NCI-H2227 treated with DMSO at 0.1 percent for 48 hours (cell line): ENCODE data around the gene CLCN2.

ENCODE experiments used
- DNase-seq: peaks from one replicate; lab custom pipeline; 2025; lab: John Stamatoyannopoulos, UW

The CLCN2 gene

GRCh38 chr3:184380627-184381260 lies 19.3 kb upstream of the CLCN2 start:
- DNase-seq: no peak

DNA sequence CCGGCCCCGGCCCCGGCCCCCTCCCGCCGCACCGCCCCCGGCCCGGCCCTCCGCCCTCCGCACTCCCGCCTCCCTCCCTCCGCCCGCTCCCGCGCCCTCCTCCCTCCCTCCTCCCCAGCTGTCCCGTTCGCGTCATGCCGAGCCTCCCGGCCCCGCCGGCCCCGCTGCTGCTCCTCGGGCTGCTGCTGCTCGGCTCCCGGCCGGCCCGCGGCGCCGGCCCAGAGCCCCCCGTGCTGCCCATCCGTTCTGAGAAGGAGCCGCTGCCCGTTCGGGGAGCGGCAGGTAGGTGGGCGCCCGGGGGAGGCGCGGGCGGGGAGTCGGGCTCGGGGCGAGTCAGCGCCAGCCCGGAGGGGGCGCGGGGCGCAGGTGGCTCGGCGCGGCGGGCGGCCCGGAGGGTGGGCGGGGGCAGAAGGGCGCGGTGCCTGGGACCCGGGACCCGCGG lies 18.8 kb upstream of the CLCN2 start:
- no peak for DNase-seq

GRCh38 chr3:184379358-184380184 lies 18.2 kb upstream of the CLCN2 start, which contains the start of gene CHRD:
CHRD (plus strand) TSS chr3:184380054; CDS start chr3:184380319, 265 bp downstream.
- DNase-seq: no peak

DNA sequence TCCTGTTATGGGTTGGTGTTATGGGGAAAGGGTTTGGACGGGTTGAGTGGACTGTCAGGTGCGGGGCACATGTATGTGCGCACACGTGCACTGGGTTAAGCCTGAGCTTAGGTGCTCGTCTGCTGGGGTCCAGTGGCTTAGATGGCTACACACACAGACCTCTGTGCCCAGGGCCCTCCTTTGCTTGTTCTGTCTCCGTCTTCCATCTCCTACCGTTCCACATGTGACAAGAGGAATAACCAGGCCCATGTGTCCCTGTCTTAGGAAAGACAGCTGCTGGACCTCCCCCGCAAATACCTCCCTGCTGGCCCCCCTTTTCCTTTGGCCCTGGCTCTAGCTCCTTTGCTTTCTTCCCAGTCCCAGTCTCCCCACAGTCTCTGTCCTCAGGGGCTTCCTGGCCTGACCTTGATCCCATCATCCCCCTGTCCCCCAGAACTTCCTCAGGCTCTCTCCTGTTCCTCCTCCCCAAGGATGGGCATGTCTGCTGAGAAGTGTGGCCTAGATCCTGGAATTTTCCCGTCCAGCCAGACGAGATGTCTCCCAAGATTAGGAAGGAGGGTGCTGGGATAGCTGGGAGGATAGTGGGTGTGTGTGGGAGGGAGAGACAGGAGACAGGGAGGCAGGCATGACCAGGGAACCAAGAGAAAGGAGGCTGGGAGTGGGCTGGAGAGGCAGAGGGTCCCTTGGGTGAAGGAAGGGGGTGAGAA lies 17.4 kb upstream of the CLCN2 start:
- no peak for DNase-seq

- DNase-seq: no peak
Observed at GRCh38 chr3:184377882-184378445, 16.6 kb upstream of the CLCN2 start, which contains the start of gene THPO. THPO (minus strand) TSS chr3:184378207; CDS start chr3:184376259, 1,948 bp downstream.

GRCh38 chr3:184377374-184377773 lies 16.0 kb upstream of the CLCN2 start:
- no peak for DNase-seq

DNA sequence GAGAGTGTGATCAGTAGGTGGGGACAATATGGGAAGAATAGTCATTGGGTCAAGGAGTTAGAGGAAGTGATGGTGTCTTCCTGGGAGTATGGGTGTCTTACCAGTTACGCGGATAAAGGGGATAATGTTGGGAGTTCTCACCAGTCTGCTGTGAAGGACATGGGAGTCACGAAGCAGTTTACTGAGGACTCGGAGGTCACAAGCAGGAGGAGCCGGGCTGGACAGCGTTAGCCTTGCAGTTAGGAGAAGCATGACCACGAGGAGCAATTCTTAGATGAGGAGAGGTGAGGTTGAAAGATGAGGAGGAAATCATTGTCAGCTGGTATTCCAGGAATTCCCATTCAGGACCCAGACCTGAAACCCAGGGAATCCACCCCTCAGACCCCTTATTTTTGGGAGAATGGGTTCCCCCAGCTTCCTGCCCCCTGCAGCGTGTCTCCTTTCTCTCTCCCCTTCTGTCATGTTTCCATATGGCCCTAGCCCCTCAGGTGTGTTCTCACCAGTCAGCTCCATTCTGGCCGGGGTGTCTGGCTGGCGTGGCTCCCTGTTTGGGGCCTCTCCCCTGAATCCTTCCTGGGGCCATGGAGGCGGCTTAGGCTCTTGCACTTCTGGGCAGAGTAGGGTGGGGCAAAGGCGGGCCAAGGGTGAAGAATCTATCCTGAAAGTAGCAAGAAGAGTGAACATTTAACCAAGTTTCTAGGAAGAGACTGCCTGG lies 14.5 kb upstream of the CLCN2 start:
- DNase-seq: no peak

- no peak for DNase-seq
Observed at GRCh38 chr3:184373422-184373821, 12.0 kb upstream of the CLCN2 start.

DNA sequence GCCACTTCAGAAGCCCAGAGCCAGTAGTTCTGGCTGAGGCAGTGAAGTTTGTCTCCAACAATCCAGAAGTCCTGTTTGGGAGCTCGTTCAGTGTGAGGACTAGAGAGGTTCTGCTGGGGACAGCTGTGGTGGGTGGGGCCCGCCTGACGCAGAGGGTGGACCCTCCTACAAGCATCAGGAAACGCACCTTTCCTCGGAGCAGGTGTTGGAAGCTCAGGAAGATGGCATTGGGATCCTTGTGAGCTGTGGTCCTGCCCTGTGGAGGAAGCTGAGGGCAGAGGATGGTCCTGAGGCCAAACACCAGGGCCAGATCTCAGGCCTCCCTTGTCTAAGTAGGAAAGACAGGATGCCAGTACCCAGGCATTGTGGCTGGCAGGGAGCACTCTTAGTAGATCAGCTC lies 11.5 kb upstream of the CLCN2 start:
- DNase-seq: no peak

DNA sequence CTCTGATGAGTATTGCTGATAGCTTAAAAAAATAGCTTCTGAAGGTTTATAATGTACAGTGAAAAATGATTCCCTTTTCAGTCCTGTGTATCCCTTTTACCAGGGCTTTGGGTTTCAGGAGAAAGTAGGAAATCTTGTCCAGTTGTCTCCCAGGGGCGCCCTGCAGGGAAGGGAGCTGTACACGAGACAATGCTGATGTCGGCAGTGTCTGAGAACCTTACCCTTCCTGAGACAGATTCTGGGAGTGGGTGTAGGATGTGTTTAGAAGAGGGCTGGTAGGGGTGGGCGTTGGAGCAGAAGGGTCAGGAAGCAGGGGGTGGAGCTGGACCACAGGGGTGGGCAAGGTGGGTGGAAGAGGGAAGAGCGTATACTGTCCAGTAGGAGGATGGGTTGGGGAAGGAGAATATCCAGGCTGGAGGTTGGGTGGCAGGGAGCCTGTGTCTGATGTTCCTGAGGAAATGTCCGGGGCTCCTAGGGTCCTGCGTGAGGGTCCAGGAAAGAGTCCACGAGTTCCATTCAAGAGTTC lies 11.0 kb upstream of the CLCN2 start:
- no peak for DNase-seq

- peak; percentile 62 for DNase-seq
Observed at GRCh38 chr3:184371570-184372018, 10.2 kb upstream of the CLCN2 start.

DNA sequence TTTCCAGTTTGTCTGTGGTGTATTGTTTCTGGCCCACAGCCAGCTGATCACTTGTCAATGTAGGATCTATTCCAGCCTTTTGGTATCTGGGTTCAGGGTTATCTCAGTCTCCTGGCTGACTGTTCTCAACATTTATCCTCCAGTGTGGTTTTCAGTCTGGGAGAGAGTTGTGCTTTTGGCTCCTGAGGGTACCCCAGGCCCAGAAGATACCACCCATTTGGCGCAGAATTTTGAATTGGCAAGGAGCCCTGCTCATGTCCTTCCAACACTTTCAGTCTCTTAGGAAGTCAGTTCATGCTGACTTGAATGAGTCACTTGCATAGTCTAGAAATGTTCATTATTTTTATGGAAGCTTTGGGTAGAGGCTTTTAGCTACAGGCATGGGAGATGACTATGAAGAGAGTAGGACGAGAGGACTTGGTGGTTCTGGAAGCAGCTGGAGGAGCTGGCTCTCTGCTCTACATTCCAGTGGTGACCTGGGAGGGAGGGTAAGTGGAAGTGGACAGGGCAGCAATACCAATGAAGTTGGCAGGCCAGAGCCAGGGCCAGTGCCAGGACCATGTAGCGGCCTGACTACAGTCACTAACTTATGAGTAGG lies 7.3 kb upstream of the CLCN2 start:
- no peak for DNase-seq

- no peak for DNase-seq
Observed at GRCh38 chr3:184368116-184368515, 6.7 kb upstream of the CLCN2 start.

DNA sequence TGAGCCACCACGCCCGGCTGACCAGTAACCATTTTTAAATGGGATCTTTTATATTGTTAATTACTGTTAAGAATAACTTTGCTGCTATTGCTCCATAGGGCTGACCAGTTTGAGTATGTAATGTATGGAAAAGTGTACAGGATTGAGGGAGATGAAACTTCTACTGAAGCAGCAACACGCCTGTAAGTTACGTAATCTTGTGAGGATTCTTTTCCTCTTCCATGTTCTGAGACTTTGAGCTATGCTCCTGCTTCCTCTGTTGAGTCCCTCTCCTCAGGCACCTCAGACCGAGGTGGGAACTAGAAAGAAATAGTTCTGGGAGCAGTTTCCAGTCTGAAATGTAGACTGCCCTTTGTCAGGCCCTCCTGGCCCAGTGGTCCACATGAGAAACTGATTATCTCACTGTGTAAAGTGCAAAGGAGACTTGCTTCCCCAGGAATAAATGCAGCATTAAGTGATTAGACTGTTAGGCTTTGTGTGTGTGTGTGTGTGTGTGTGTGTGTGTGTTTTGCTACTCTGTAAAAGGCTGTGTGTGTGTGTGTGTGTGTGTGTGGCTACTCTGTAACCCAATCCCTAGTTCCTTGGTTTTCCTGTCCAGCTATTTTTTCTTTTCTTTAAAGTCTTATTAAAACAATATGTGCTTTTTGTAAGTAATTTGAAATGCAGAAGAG lies 5.3 kb upstream of the CLCN2 start:
- DNase-seq: no peak

DNA sequence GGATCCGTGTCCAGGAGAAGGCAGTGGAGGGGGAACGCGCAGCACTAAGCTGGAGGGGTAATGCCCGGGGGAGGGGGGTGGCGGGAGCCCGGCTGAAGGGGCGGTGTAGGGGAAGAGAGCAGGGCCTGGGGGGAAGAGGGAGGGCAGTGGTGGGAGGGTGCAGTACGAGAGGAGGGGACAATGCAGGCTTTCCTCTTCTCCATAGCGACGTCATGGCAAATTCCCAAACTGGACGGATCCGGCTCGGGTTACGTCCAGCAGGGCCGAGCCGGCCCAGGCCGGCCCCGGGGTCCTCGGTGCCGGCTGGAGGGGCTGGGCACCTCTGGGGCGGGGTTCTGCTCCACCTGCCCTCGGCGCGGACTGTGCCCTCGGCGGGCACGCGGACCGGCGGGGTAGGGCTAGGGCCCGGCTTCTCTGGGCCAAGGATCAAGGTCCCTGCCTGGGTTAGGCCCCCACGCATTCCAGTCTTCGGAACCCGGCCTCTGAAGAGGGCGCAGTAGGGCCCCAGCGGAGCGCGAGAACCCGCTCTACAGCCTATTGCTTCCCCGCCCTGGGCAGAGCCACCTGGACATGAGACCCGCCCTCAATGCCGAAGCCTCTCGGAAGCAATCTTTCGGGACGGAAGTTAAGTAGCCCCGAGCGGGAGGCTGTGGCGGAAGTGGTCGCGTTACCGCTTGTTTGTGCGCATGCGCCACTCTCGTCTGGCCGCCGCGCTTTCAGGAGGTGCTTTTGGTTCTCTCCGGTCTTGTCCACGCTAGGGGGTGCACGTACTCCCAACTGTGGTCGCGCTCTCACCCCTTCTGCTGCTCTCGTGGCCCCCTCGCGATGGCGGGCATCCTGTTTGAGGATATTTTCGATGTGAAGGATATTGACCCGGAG lies 1.5 kb upstream of the CLCN2 start:
- DNase-seq: peak; percentile 97

- DNase-seq: peak; percentile 77
Observed at GRCh38 chr3:184361932-184362667, 695 bp upstream of the CLCN2 start.

- no peak for DNase-seq
Observed at GRCh38 chr3:184360929-184361531, 375 bp downstream of the CLCN2 start.
